ENCODE data around the gene KCTD11. TPM values are rescaled to one million over a fixed set of nuclear protein-coding genes. Genes with fewer than 3 reads are reported as not detected.

The KCTD11 gene
- total RNA-seq, 2 donors from 2014 or later, result 13.3 to 20.2 TPM

- no peaks in the 10 kb centered on the region for H3K9me3 ChIP-seq
- DNase-seq (ENCODE audit: low spot score) (peak; percentile 97), ATAC-seq (ENCODE audit: insufficient number of reproducible peaks, low FRiP score, low read depth) (peak; percentile 94)
- TF ChIP-seq CTCF (IDR thresholded peaks at IDR 0.05), result no peak
- no peaks in the 10 kb centered on the region for H3K27me3 ChIP-seq (replicated peaks; ENCODE audit: insufficient read depth)
- no peaks in the 10 kb centered on the region for H3K36me3 ChIP-seq
- peaks cover 18% of the 10 kb centered on the region in 2 donors for H3K4me1 ChIP-seq (ENCODE audit: control insufficient read depth in 1 of 2, low read depth in 2 of 2)
- H3K4me3 ChIP-seq, result peak within 1 kb of the TSS; percentile 90
- H3K27ac ChIP-seq, result peak within 1 kb of the TSS; percentile 90 to 93
These were observed 52.2 kb downstream of the KCTD11 start, which contains the start of gene TMEM256 for GRCh38 chr17:7403977-7404736. TSS of gene TMEM256 (minus strand) at chr17:7404097. CDS start at chr17:7404084, 13 bp downstream.

Other genes starting within 250 kb of the KCTD11 start
- gene ASGR2, start 237.3 kb upstream of the KCTD11 start, total RNA-seq, result 1 to 10 TPM; 1.4 to 8.1 TPM
- 1 to 10 TPM; 1.9 to 5.4 TPM for gene ASGR1, start 172.8 kb upstream of the KCTD11 start, total RNA-seq
- 10 to 100 TPM; 14.0 to 14.8 TPM for gene DLG4, start 132.3 kb upstream of the KCTD11 start, total RNA-seq
- gene ACADVL, start 132.2 kb upstream of the KCTD11 start, total RNA-seq, result 100 to 1,000 TPM; 369 to 471 TPM
- gene DVL2, start 117.6 kb upstream of the KCTD11 start, total RNA-seq, result 10 to 100 TPM; 52.8 to 68.5 TPM
- gene PHF23, start 112.7 kb upstream of the KCTD11 start, total RNA-seq, result 10 to 100 TPM; 25.1 to 44.7 TPM
- gene GABARAP, start 109.7 kb upstream of the KCTD11 start, total RNA-seq, result 100 to 1,000 TPM; 187 to 446 TPM
- 10 to 100 TPM; 51.3 to 51.7 TPM for gene CTDNEP1, start 100.4 kb upstream of the KCTD11 start, total RNA-seq
- 10 to 100 TPM; 15.8 to 19.0 TPM for gene ELP5, start 99.9 kb upstream of the KCTD11 start, total RNA-seq
- gene CLDN7, start 89.7 kb upstream of the KCTD11 start, total RNA-seq, result under 1 TPM in 1 of 2 donors, not detected in 1; 0.41 TPM
- 1 to 10 TPM; 1.2 to 7.7 TPM for gene SLC2A4, start 70.4 kb upstream of the KCTD11 start, total RNA-seq
- not detected for gene YBX2, start 57.5 kb upstream of the KCTD11 start, total RNA-seq
- gene EIF5A, start 44.5 kb upstream of the KCTD11 start, total RNA-seq, result 100 to 1,000 TPM; 118 to 130 TPM
- 10 to 100 TPM; 66.5 to 100.0 TPM for gene GPS2, start 36.8 kb upstream of the KCTD11 start, total RNA-seq
- 10 to 100 TPM; 24.4 to 45.3 TPM for gene NEURL4, start 22.8 kb upstream of the KCTD11 start, total RNA-seq
- 1 to 10 TPM; 6.8 to 9.9 TPM for gene ACAP1, start 15.6 kb upstream of the KCTD11 start, total RNA-seq
- not detected for gene TMEM95, start 3.0 kb downstream of the KCTD11 start, total RNA-seq
- gene TNK1, start 28.9 kb downstream of the KCTD11 start, total RNA-seq, result 1 to 10 TPM; 3.7 to 4.7 TPM
- gene PLSCR3, start 42.4 kb downstream of the KCTD11 start, total RNA-seq, result 10 to 100 TPM; 31.0 to 49.4 TPM
- gene TMEM256, start 51.9 kb downstream of the KCTD11 start, total RNA-seq, result 10 to 100 TPM; 27.9 to 88.9 TPM
- 10 to 100 TPM in 1 of 2 donors, 1 to 10 TPM in 1; 9.2 to 20.8 TPM for gene NLGN2, start 55.7 kb downstream of the KCTD11 start, total RNA-seq
- not detected for gene SPEM1, start 68.2 kb downstream of the KCTD11 start, total RNA-seq
- gene SPEM2, start 73.5 kb downstream of the KCTD11 start, total RNA-seq, result not detected
- not detected for gene SPEM3, start 76.7 kb downstream of the KCTD11 start, total RNA-seq
- gene TMEM102, start 83.3 kb downstream of the KCTD11 start, total RNA-seq, result 1 to 10 TPM; 7.7 to 9.7 TPM
- gene FGF11, start 87.3 kb downstream of the KCTD11 start, total RNA-seq, result under 1 TPM in 1 of 2 donors, not detected in 1; 0.68 TPM
- gene CHRNB1, start 92.9 kb downstream of the KCTD11 start, total RNA-seq, result 10 to 100 TPM; 11.6 to 17.6 TPM
- gene ZBTB4, start 127.5 kb downstream of the KCTD11 start, total RNA-seq, result 10 to 100 TPM; 56.2 to 72.3 TPM
- gene SLC35G6, start 129.3 kb downstream of the KCTD11 start, total RNA-seq, result not detected
- gene POLR2A, start 132.2 kb downstream of the KCTD11 start, total RNA-seq, result 100 to 1,000 TPM in 1 of 2 donors, 10 to 100 TPM in 1; 77.8 to 151 TPM
- 10 to 100 TPM; 54.6 to 98.3 TPM for gene TNFSF12, start 196.9 kb downstream of the KCTD11 start, total RNA-seq
- 10 to 100 TPM; 40.5 to 49.2 TPM for gene TNFSF13, start 206.6 kb downstream of the KCTD11 start, total RNA-seq
- gene SENP3, start 209.8 kb downstream of the KCTD11 start, total RNA-seq, result 10 to 100 TPM; 47.0 to 80.7 TPM
- gene CD68, start 227.5 kb downstream of the KCTD11 start, total RNA-seq, result 100 to 1,000 TPM in 1 of 2 donors, 10 to 100 TPM in 1; 70.8 to 133 TPM
- gene MPDU1, start 231.7 kb downstream of the KCTD11 start, total RNA-seq, result 10 to 100 TPM; 31.1 to 38.9 TPM
- gene SOX15, start 237.9 kb downstream of the KCTD11 start, total RNA-seq, result 1 to 10 TPM in 1 of 2 donors, under 1 TPM in 1; 0.81 to 2.8 TPM

All from thoracic aorta (tissue), 2 donors.